Endothelial cell of umbilical vein (primary cell): ENCODE results near the gene TRPM3. TPM values are rescaled to one million over a fixed set of nuclear protein-coding genes. Genes with fewer than 3 reads are reported as not detected.

Experiments used
- BruUV-seq: library from RNA; stranded (reverse); fragments of 400-500 nt; replicated peaks from 2 replicates; lab custom pipeline; 2021; lab: Mats Ljungman, UMichigan
- CTCF ChIA-PET: fragments of 300-600, 350-600 bp; sonication (Branson Sonifier 250); formaldehyde crosslinking; loops from one replicate; lab custom pipeline; 2021; ENCODE audit warnings: antibody characterized with exemption, inconsistent platforms; lab: Charles Lee
- POLR2A ChIA-PET: fragments of 300-600, 350-600 bp; sonication (Branson Sonifier 250); formaldehyde crosslinking; loops from one replicate; lab custom pipeline; 2021; ENCODE audit warnings: antibody characterized with exemption, inconsistent platforms; lab: Charles Lee
- DNase-seq: peaks from one replicate; pipeline ENCODE4 v3.0.0-alpha.2; 2011; ENCODE audit warnings: low read depth, low spot score
- FAIRE-seq: peaks from 2 replicates; lab custom pipeline; 2011; peaks lifted over from hg19 to GRCh38; lab: Jason Lieb, UNC
- H2AFZ ChIP-seq: 2 replicates; pipeline ENCODE4 v1.6.0; 2012; ENCODE audit warnings: low read depth, low read length, control low read depth, inconsistent platforms
- H3K27ac ChIP-seq: 2 replicates; pipeline ENCODE4 v1.5.1; 2011; ENCODE audit warnings: low read depth, mild to moderate bottlenecking, control low read depth, low read length, moderate library complexity; ENCODE audit not compliant: insufficient read depth
- H3K27me3 ChIP-seq, 2 experiments: 2 replicates each; pipeline versions ENCODE4 v1.6.0 to v1.6.1; 2011; ENCODE audit warnings: low read length in 2 of 2, mixed read lengths in 1 of 2; ENCODE audit not compliant: control insufficient read depth in 2 of 2, insufficient read depth in 2 of 2
- H3K36me3 ChIP-seq, 2 experiments: 2 replicates in 1 of 2; 3 replicates in 1 of 2; pipeline ENCODE4 v1.5.1; 2011; ENCODE audit warnings: low read length in 2 of 2, mild to moderate bottlenecking in 1 of 2, moderate library complexity in 1 of 2; ENCODE audit not compliant: control insufficient read depth in 2 of 2, insufficient read depth in 2 of 2; ENCODE audit errors: extremely low read depth in 1 of 2
- H3K4me1 ChIP-seq: 3 replicates; pipeline ENCODE4 v1.5.1; 2011; ENCODE audit warnings: mild to moderate bottlenecking, low read length; ENCODE audit not compliant: control insufficient read depth, insufficient read depth; ENCODE audit errors: extremely low read depth
- H3K4me2 ChIP-seq: 2 replicates; pipeline ENCODE4 v1.6.1; 2011; ENCODE audit warnings: low read length, control low read depth, mixed read lengths; ENCODE audit not compliant: insufficient read depth
- H3K4me3 ChIP-seq, 3 experiments: fragments of 200-600 bp in 1 of 3; sonication (generic), shearing (Covaris generic) in 1 of 3; replicated peaks in 1 of 3; 2 replicates each; pipeline ENCODE4 v1.5.1; 2011 to 2016; ENCODE audit warnings: control low read depth in 3 of 3, low read length in 3 of 3, mild to moderate bottlenecking in 2 of 3, inconsistent platforms in 1 of 3, low read depth in 1 of 3, moderate library complexity in 1 of 3; ENCODE audit not compliant: insufficient read depth in 1 of 3
- H3K79me2 ChIP-seq: 2 replicates; pipeline ENCODE4 v1.6.0; 2012; ENCODE audit warnings: low read length, inconsistent platforms; ENCODE audit not compliant: control insufficient read depth, insufficient read depth
- H3K9ac ChIP-seq: replicated peaks from 2 replicates; pipeline ENCODE3; 2011; ENCODE audit warnings: low read length, control low read depth; ENCODE audit not compliant: insufficient read depth; ENCODE audit errors: extremely low read depth
- H3K9me1 ChIP-seq: replicated peaks from 3 replicates; pipeline ENCODE4 v1.6.0; 2011; ENCODE audit warnings: mild to moderate bottlenecking, low read length; ENCODE audit not compliant: control insufficient read depth, insufficient read depth; ENCODE audit errors: extremely low read depth
- H3K9me3 ChIP-seq: replicated peaks from 2 replicates; pipeline ENCODE4 v1.5.1; 2012; ENCODE audit warnings: low read length, inconsistent platforms; ENCODE audit not compliant: control insufficient read depth, insufficient read depth
- H4K20me1 ChIP-seq: replicated peaks from 2 replicates; pipeline ENCODE3; 2011; ENCODE audit warnings: mild to moderate bottlenecking, low read length; ENCODE audit not compliant: control insufficient read depth, insufficient read depth; ENCODE audit errors: extremely low read depth
- CTCF ChIP-seq, 2 donors: IDR thresholded peaks; 1 replicate in 1 of 2; 2 replicates in 1 of 2; pipeline ENCODE4 v1.5.1; 2011; ENCODE audit warnings: low read length in 2 of 2, mild to moderate bottlenecking in 2 of 2, moderate library complexity in 2 of 2, control low read depth in 1 of 2, inconsistent platforms in 1 of 2, low read depth in 1 of 2; ENCODE audit not compliant: insufficient read depth in 1 of 2; ENCODE audit errors: extremely low read depth in 1 of 2
- EZH2 ChIP-seq: IDR thresholded peaks from 2 replicates; pipeline ENCODE4 v1.6.1; 2012; ENCODE audit warnings: borderline replicate concordance, low read depth, mild to moderate bottlenecking, moderate library complexity, low read length, inconsistent platforms; ENCODE audit not compliant: severe bottlenecking
- FOS ChIP-seq: IDR thresholded peaks from 2 replicates; pipeline ENCODE4 v1.6.1; 2011; ENCODE audit warnings: mild to moderate bottlenecking, low read length, moderate library complexity, borderline replicate concordance; ENCODE audit not compliant: insufficient read depth
- GATA2 ChIP-seq: IDR thresholded peaks from 2 replicates; pipeline ENCODE4 v1.7.0; 2011; ENCODE audit warnings: low read depth, mild to moderate bottlenecking, moderate library complexity, mixed read lengths, low read length; ENCODE audit not compliant: insufficient read length, insufficient read depth
- JUN ChIP-seq: IDR thresholded peaks from 2 replicates; pipeline ENCODE4 v1.6.1; 2011; ENCODE audit warnings: borderline replicate concordance, low read depth; ENCODE audit not compliant: insufficient read length, insufficient read depth
- MAX ChIP-seq: IDR thresholded peaks from 2 replicates; pipeline ENCODE4 v1.6.1; 2011; ENCODE audit not compliant: insufficient read depth, insufficient read length
- MYC ChIP-seq: IDR thresholded peaks from one replicate; pipeline ENCODE4 v1.6.1; 2011; ENCODE audit warnings: mild to moderate bottlenecking, low read depth, low read length
- POLR2A ChIP-seq: IDR thresholded peaks from 2 replicates; pipeline ENCODE4 v1.6.1; 2012; ENCODE audit warnings: low read depth, mild to moderate bottlenecking, control low read depth, low read length
- POLR2AphosphoS5 ChIP-seq: IDR thresholded peaks from 2 replicates; pipeline ENCODE4 v1.6.1; 2012; ENCODE audit warnings: low read depth, mild to moderate bottlenecking, control low read depth, low read length, moderate library complexity; ENCODE audit not compliant: insufficient read depth
- dilution Hi-C: fragments of 300-500 bp; cut with MboI; formaldehyde crosslinking; loops from one replicate; pipeline ENCODE4 v1.15.0; 2019; ENCODE audit warnings: low sequenced_read_pairs; ENCODE audit not compliant: extremely low pct_ligation_motif_present
- intact Hi-C: fragments of 100-400 bp; cut with micrococcal nuclease; formaldehyde crosslinking; loops from one replicate; pipeline ENCODE4 v1.10.0; 2022
- polyA plus RNA-seq, 4 experiments: library from polyadenylated mRNA; depleted of rRNA in 3 of 4; stranded (reverse) in 3 of 4; unstranded in 1 of 4; fragments of >200 nt; gene quantifications; 2 replicates each; pipeline versions ENCODE4 v1.2.1 to v1.2.3, GENCODE V29; 2011 to 2012; ENCODE audit warnings: missing spikeins in 1 of 4
- total RNA-seq: library from RNA; stranded (reverse); gene quantifications from 2 replicates; pipeline ENCODE4 v1.2.3, GENCODE V29; 2021

The TRPM3 gene
- total and polyA plus RNA-seq, 2 donors (not counting 3 experiments of a cell fraction or from before 2014, with no cell fraction given), result 0.17 to 0.33 TPM

GRCh38 chr9:70963554-70963953 is 157.9 kb downstream of the TRPM3 start:
- BruUV-seq, result no TSS peak
- CTCF ChIA-PET, result no interaction called here
- TF ChIP-seq FOS, result no peak
- TF ChIP-seq GATA2, result no peak
- TF ChIP-seq CTCF (IDR thresholded peaks at IDR 0.05; ENCODE audit: extremely low read depth in 1 of 2, insufficient read depth in 1 of 2, low read depth in 1 of 2, low read length in 2 of 2), result no peak
- TF ChIP-seq MAX, result no peak
- no peak for TF ChIP-seq JUN
- no peak for TF ChIP-seq MYC
- TF ChIP-seq EZH2, result no peak
- no peak for TF ChIP-seq POLR2A
- no peak for TF ChIP-seq POLR2AphosphoS5

More at GRCh38 chr9:70963554-70963953, 157.9 kb downstream of the TRPM3 start:
- Histone ChIP-seq H3K4me2 (no peak overlapping the region), H3K27ac (no peak overlapping the region), H3K4me1 (no peaks in the 10 kb centered on the region), H3K9me1 (no peaks in the 10 kb centered on the region), H3K27me3 (peaks cover 5 to 8% of the 10 kb centered on the region in 2 experiments), H3K4me3 (no peak overlapping the region), H3K9me3 (no peaks in the 10 kb centered on the region), H3K36me3 (no peaks in the 10 kb centered on the region), H4K20me1 (no peaks in the 10 kb centered on the region), H3K9ac (no peak overlapping the region), H2AFZ (no peak overlapping the region), H3K79me2 (no peaks in the 10 kb centered on the region)
- POLR2A ChIA-PET, result no interaction called here
- no peak for DNase-seq
- no peak for FAIRE-seq
- dilution Hi-C loops, result no loop called here
- intact Hi-C loops, result no loop called here
